ENCODE data around the gene NACC2. TPM values are rescaled to one million over a fixed set of nuclear protein-coding genes. Genes with fewer than 3 reads are reported as not detected.
A peak's percentile ranks its signal among the peaks of the same experiment; 100 is the strongest.

NACC2 gene
- total and polyA plus RNA-seq, 9 of the 15 experiments (the other 6 are each of a cell fraction or from before 2014, with no cell fraction given) = 0.70 to 25.1 (median 5.6) TPM

DNA sequence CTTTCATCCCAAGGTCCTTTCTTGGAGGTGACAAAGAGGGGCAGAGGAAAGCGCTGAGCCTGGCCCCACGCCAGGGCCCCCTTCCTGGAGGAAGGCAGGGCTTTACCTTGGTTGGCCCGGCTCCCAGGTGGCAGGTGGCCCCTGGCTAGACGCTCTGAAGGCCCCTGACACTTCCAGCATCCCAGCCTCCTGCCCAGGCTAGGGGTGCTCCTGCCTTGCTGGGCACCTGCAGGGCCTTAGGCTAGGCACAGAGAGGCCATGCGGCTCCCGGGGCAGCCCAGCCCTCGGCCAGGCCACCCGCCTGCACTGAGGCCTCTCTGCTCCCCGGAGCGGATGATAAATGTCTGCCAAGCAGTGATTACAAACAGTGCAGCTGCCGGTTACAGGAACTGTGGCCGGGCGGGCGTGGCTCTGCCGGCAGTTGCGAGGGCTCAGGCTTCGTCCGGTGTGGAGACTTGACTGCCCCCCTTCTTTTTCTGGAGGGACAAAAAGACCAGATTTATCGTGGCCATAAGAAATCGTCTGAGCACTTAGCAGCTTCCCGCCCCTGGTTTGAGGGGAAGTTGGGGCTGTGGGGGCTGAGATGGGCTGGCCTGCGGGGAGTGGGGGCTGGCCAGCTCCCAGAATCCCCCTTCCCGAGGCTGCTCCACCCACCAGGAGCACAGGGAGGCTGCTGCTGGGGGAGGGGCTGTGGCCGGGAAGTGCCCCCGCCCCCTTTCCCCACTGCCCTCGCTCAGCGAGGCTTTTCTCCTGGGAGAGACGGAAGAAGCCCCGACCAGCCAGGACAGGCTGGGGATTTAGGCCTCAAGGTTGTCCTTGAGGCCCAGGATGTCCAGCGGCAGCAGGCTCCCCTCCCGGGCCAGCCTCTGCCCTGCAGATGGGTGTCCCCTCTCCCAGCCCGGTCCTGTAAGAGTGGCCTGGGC, 102.3 kb downstream of the NACC2 start (continued):
- TF ChIP-seq MAFG (tag; conservative IDR thresholded peaks at IDR 0.05) (no peak), U2AF1 (optimal IDR thresholded peaks at IDR 0.05; ENCODE audit: low read depth, low read length) (no peak), ZNF347 (CRISPR knock-in tag; IDR thresholded peaks at IDR 0.05; ENCODE audit: low read depth) (no peak), HOXB6 (CRISPR knock-in tag; IDR thresholded peaks at IDR 0.05; ENCODE audit: borderline replicate concordance) (no peak), BCL6 (CRISPR knock-in tag; IDR thresholded peaks at IDR 0.05) (no peak), C11orf30 (IDR thresholded peaks at IDR 0.05; ENCODE audit: low read depth) (no peak), SIX5 (IDR thresholded peaks at IDR 0.05; ENCODE audit: borderline replicate concordance in 1 of 2, insufficient read depth in 1 of 2, low read depth in 1 of 2, low read length in 2 of 2) (no peak), MYC (IDR thresholded peaks at IDR 0.05; ENCODE audit: low read depth, low read length) (peak; percentile 71), MYC (CRISPR knock-in tag; IDR thresholded peaks at IDR 0.05; ENCODE audit: borderline replicate concordance, low read depth) (no peak)
- TF ChIP-seq, protein P1, sequence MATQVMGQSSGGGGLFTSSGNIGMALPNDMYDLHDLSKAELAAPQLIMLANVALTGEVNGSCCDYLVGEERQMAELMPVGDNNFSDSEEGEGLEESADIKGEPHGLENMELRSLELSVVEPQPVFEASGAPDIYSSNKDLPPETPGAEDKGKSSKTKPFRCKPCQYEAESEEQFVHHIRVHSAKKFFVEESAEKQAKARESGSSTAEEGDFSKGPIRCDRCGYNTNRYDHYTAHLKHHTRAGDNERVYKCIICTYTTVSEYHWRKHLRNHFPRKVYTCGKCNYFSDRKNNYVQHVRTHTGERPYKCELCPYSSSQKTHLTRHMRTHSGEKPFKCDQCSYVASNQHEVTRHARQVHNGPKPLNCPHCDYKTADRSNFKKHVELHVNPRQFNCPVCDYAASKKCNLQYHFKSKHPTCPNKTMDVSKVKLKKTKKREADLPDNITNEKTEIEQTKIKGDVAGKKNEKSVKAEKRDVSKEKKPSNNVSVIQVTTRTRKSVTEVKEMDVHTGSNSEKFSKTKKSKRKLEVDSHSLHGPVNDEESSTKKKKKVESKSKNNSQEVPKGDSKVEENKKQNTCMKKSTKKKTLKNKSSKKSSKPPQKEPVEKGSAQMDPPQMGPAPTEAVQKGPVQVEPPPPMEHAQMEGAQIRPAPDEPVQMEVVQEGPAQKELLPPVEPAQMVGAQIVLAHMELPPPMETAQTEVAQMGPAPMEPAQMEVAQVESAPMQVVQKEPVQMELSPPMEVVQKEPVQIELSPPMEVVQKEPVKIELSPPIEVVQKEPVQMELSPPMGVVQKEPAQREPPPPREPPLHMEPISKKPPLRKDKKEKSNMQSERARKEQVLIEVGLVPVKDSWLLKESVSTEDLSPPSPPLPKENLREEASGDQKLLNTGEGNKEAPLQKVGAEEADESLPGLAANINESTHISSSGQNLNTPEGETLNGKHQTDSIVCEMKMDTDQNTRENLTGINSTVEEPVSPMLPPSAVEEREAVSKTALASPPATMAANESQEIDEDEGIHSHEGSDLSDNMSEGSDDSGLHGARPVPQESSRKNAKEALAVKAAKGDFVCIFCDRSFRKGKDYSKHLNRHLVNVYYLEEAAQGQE (IDR thresholded peaks at IDR 0.05; ENCODE audit: borderline replicate concordance) = peak; percentile 54; the same call in 1 of the 2 replicates
- TF ChIP-seq, protein P1 (CRISPR knock-in tag; IDR thresholded peaks at IDR 0.05; ENCODE audit: low read depth) = 0 out of 2 replicates have a peak, but pooled peaks have one; percentile 48
- TF ChIP-seq, protein P2, sequence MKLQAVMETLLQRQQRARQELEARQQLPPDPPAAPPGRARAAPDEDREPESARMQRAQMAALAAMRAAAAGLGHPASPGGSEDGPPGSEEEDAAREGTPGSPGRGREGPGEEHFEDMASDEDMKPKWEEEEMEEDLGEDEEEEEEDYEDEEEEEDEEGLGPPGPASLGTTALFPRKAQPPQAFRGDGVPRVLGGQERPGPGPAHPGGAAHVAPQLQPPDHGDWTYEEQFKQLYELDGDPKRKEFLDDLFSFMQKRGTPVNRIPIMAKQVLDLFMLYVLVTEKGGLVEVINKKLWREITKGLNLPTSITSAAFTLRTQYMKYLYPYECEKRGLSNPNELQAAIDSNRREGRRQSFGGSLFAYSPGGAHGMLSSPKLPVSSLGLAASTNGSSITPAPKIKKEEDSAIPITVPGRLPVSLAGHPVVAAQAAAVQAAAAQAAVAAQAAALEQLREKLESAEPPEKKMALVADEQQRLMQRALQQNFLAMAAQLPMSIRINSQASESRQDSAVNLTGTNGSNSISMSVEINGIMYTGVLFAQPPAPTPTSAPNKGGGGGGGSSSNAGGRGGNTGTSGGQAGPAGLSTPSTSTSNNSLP (IDR thresholded peaks at IDR 0.05; ENCODE audit: borderline replicate concordance, low read depth, low read length) = no peak
- TF ChIP-seq, protein P3, sequence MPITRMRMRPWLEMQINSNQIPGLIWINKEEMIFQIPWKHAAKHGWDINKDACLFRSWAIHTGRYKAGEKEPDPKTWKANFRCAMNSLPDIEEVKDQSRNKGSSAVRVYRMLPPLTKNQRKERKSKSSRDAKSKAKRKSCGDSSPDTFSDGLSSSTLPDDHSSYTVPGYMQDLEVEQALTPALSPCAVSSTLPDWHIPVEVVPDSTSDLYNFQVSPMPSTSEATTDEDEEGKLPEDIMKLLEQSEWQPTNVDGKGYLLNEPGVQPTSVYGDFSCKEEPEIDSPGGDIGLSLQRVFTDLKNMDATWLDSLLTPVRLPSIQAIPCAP (CRISPR knock-in tag; IDR thresholded peaks at IDR 0.05; ENCODE audit: borderline replicate concordance) = no peak
- TF ChIP-seq, protein P4, sequence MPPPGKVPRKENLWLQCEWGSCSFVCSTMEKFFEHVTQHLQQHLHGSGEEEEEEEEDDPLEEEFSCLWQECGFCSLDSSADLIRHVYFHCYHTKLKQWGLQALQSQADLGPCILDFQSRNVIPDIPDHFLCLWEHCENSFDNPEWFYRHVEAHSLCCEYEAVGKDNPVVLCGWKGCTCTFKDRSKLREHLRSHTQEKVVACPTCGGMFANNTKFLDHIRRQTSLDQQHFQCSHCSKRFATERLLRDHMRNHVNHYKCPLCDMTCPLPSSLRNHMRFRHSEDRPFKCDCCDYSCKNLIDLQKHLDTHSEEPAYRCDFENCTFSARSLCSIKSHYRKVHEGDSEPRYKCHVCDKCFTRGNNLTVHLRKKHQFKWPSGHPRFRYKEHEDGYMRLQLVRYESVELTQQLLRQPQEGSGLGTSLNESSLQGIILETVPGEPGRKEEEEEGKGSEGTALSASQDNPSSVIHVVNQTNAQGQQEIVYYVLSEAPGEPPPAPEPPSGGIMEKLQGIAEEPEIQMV (tag; conservative IDR thresholded peaks at IDR 0.05; ENCODE audit: low read depth) = no peak

Data from K562 (cell line).